OCI-LY1 (cell line): Measurements from ENCODE around the gene FHIT.

ENCODE experiments used
- H2AFZ ChIP-seq: fragments of 200-600 bp; sonication (generic), shearing (Covaris generic); 2 replicates; pipeline ENCODE4 v1.6.0; 2014; ENCODE audit warnings: antibody characterized with exemption, mild to moderate bottlenecking, low read length
- H3F3A ChIP-seq: fragments of 200-600 bp; sonication (generic), shearing (Covaris generic); 2 replicates; pipeline ENCODE4 v1.6.0; 2014; ENCODE audit warnings: mild to moderate bottlenecking, antibody characterized with exemption, low read length, moderate library complexity; ENCODE audit not compliant: insufficient read depth
- H3K27ac ChIP-seq: fragments of 200-600 bp; sonication (generic); 2 replicates; pipeline ENCODE4 v1.5.1; 2014; ENCODE audit warnings: low read length, mixed run types, mild to moderate bottlenecking, low read depth; ENCODE audit not compliant: poor library complexity, severe bottlenecking
- H3K27me3 ChIP-seq: fragments of 200-600 bp; sonication (generic); 2 replicates; pipeline ENCODE4 v1.6.0; 2014; ENCODE audit warnings: antibody characterized with exemption, mild to moderate bottlenecking, low read length, moderate library complexity; ENCODE audit not compliant: insufficient read depth
- H3K36me3 ChIP-seq: fragments of 200-600 bp; sonication (generic); 2 replicates; pipeline ENCODE4 v1.6.1; 2014; ENCODE audit warnings: mild to moderate bottlenecking, antibody characterized with exemption, low read length, moderate library complexity, mixed read lengths; ENCODE audit not compliant: insufficient read depth
- H3K4me1 ChIP-seq: fragments of 200-600 bp; sonication (generic); 2 replicates; pipeline ENCODE4 v1.5.1; 2014; ENCODE audit warnings: mild to moderate bottlenecking, low read length, moderate library complexity; ENCODE audit not compliant: insufficient read depth, severe bottlenecking
- H3K4me2 ChIP-seq: fragments of 200-600 bp; sonication (generic), shearing (Covaris generic); 2 replicates; pipeline ENCODE4 v1.6.1; 2014; ENCODE audit warnings: low read length
- H3K4me3 ChIP-seq: fragments of 200-600 bp; sonication (generic); 2 replicates; pipeline ENCODE4 v1.5.1; 2014; ENCODE audit warnings: low read length, low read depth, mild to moderate bottlenecking, mixed read lengths; ENCODE audit not compliant: poor library complexity, severe bottlenecking
- H3K79me2 ChIP-seq: fragments of 200-600 bp; shearing (Covaris generic); 2 replicates; pipeline ENCODE4 v1.6.1; 2016; ENCODE audit warnings: mixed run types, low read length, mixed read lengths; ENCODE audit not compliant: insufficient read depth
- H3K9ac ChIP-seq: fragments of 200-600 bp; sonication (generic), shearing (Covaris generic); 2 replicates; pipeline ENCODE4 v1.6.1; 2014; ENCODE audit warnings: mild to moderate bottlenecking, low read length, mixed read lengths
- H3K9me2 ChIP-seq: fragments of 200-600 bp; sonication (generic), shearing (Covaris generic); 2 replicates; pipeline ENCODE4 v1.6.1; 2014; ENCODE audit warnings: low read depth, mild to moderate bottlenecking, low read length, mixed read lengths
- H3K9me3 ChIP-seq: fragments of 200-600 bp; shearing (Covaris generic); 2 replicates; pipeline ENCODE4 v1.6.1; 2014; ENCODE audit warnings: low read length, mixed read lengths
- H4K20me1 ChIP-seq: fragments of 200-600 bp; sonication (generic), shearing (Covaris generic); 2 replicates; pipeline ENCODE4 v1.6.0; 2016; ENCODE audit warnings: mild to moderate bottlenecking, low read length; ENCODE audit not compliant: insufficient read depth
- CTCF ChIP-seq: fragments of 200-600 bp; sonication (generic), shearing (Covaris generic); IDR thresholded peaks from 2 replicates; pipeline ENCODE4 v1.5.1; 2017; ENCODE audit warnings: mild to moderate bottlenecking, antibody characterized with exemption, low read length, moderate library complexity, mixed read lengths
- EZH2 ChIP-seq: fragments of 200-600 bp; sonication (generic), shearing (Covaris generic); IDR thresholded peaks from 2 replicates; pipeline ENCODE4 v1.8.0; 2017; ENCODE audit warnings: borderline replicate concordance, mixed run types, mild to moderate bottlenecking, antibody characterized with exemption, low read length, moderate library complexity, mixed read lengths

The FHIT gene

GRCh38 chr3:59793976-59794375 lies 1457.3 kb downstream of the FHIT start:
- TF ChIP-seq EZH2 (no peak), CTCF (no peak)
- Histone ChIP-seq H3K4me3 (no peak overlapping the region), H3K4me2 (no peak overlapping the region), H3K79me2 (no peaks in the 10 kb centered on the region), H3K27ac (no peak overlapping the region), H2AFZ (no peak overlapping the region), H3K36me3 (no peaks in the 10 kb centered on the region), H3F3A (no peaks in the 10 kb centered on the region), H4K20me1 (no peaks in the 10 kb centered on the region), H3K4me1 (no peaks in the 10 kb centered on the region), H3K27me3 (no peaks in the 10 kb centered on the region), H3K9ac (no peak overlapping the region), H3K9me2 (no peaks in the 10 kb centered on the region), H3K9me3 (no peaks in the 10 kb centered on the region)

- Histone ChIP-seq H3K27me3 (no peaks in the 10 kb centered on the region), H3K36me3 (no peaks in the 10 kb centered on the region), H3K9ac (no peak overlapping the region), H3K9me2 (no peaks in the 10 kb centered on the region), H3F3A (no peaks in the 10 kb centered on the region), H3K79me2 (no peaks in the 10 kb centered on the region), H3K9me3 (no peaks in the 10 kb centered on the region), H3K4me2 (no peak overlapping the region), H2AFZ (no peak overlapping the region), H3K4me3 (no peak overlapping the region), H3K27ac (no peak overlapping the region), H4K20me1 (no peaks in the 10 kb centered on the region), H3K4me1 (no peaks in the 10 kb centered on the region)
- TF ChIP-seq CTCF, result no peak
- TF ChIP-seq EZH2, result no peak
Observed at GRCh38 chr3:59791774-59792308, 1459.4 kb downstream of the FHIT start.

GRCh38 chr3:59790241-59790640 lies 1461.0 kb downstream of the FHIT start:
- no peak overlapping the region for H3K4me3 ChIP-seq
- H3K9me2 ChIP-seq, result no peaks in the 10 kb centered on the region
- TF ChIP-seq CTCF (no peak), EZH2 (no peak)

More at GRCh38 chr3:59790241-59790640, 1461.0 kb downstream of the FHIT start:
- no peaks in the 10 kb centered on the region for H4K20me1 ChIP-seq
- no peak overlapping the region for H2AFZ ChIP-seq
- no peaks in the 10 kb centered on the region for H3K27me3 ChIP-seq
- no peaks in the 10 kb centered on the region for H3K9me3 ChIP-seq
- no peak overlapping the region for H3K9ac ChIP-seq
- H3K27ac ChIP-seq, result no peak overlapping the region
- H3K36me3 ChIP-seq, result no peaks in the 10 kb centered on the region
- no peaks in the 10 kb centered on the region for H3K79me2 ChIP-seq
- no peaks in the 10 kb centered on the region for H3F3A ChIP-seq
- no peak overlapping the region for H3K4me2 ChIP-seq
- H3K4me1 ChIP-seq, result no peaks in the 10 kb centered on the region
